ENCODE data around the gene OR10K1. TPM values are rescaled to one million over a fixed set of nuclear protein-coding genes. Genes with fewer than 3 reads are reported as not detected.

OR10K1 gene
- total RNA-seq, 1 experiment from 2014 or later, result not detected

GRCh38 chr1:158457246-158457645, 4.4 kb upstream of the OR10K1 start:
- peaks cover 15% of the 10 kb centered on the region for H3K36me3 Mint-ChIP-seq
- H3K27ac Mint-ChIP-seq, result no peak overlapping the region
- no peak overlapping the region for H3K4me3 Mint-ChIP-seq
- H3K27me3 Mint-ChIP-seq (ENCODE audit: low read depth), result no peaks in the 10 kb centered on the region
- no peak for DNase-seq (ENCODE audit: low spot score)
- ChIA-PET CTCF (no interaction called here), POLR2A (no interaction called here)
- peaks cover 20% of the 10 kb centered on the region for H3K4me1 Mint-ChIP-seq
- H3K9me3 Mint-ChIP-seq, result peaks cover 21% of the 10 kb centered on the region
- TF ChIP-seq PRDM15 (CRISPR knock-in tag; IDR thresholded peaks at IDR 0.05), result no peak
- TF ChIP-seq CTCF (IDR thresholded peaks at IDR 0.05), result no peak
- no peak for TF ChIP-seq ZNF138 (CRISPR knock-in tag; conservative IDR thresholded peaks at IDR 0.05)
- no peak for TF ChIP-seq SMAD4 (CRISPR knock-in tag; IDR thresholded peaks at IDR 0.05)
- no peak for TF ChIP-seq AFF4 (CRISPR knock-in tag; IDR thresholded peaks at IDR 0.05; ENCODE audit: borderline replicate concordance)
- TF ChIP-seq NFYB (CRISPR knock-in tag; conservative IDR thresholded peaks at IDR 0.05; ENCODE audit: low read depth), result no peak
- no peak for TF ChIP-seq ZSCAN18 (CRISPR knock-in tag; IDR thresholded peaks at IDR 0.05)
- TF ChIP-seq FOXK1 (CRISPR knock-in tag; IDR thresholded peaks at IDR 0.05), result no peak
- TF ChIP-seq RELA (CRISPR knock-in tag; IDR thresholded peaks at IDR 0.05; ENCODE audit: borderline replicate concordance), result no peak
- TF ChIP-seq ZBTB43 (CRISPR knock-in tag; IDR thresholded peaks at IDR 0.05), result no peak
- no peak for TF ChIP-seq E2F1 (CRISPR knock-in tag; IDR thresholded peaks at IDR 0.05)
- no peak for TF ChIP-seq USF1 (CRISPR knock-in tag; IDR thresholded peaks at IDR 0.05)
- TF ChIP-seq ZBTB21 (CRISPR knock-in tag; IDR thresholded peaks at IDR 0.05; ENCODE audit: borderline replicate concordance), result no peak
- TF ChIP-seq CDX4 (CRISPR knock-in tag; IDR thresholded peaks at IDR 0.05; ENCODE audit: borderline replicate concordance), result no peak
- TF ChIP-seq HMGA2 (CRISPR knock-in tag; IDR thresholded peaks at IDR 0.05), result no peak
- no peak for ATAC-seq
